Measurements from ENCODE around the gene PAWR. TPM values are rescaled to one million over a fixed set of nuclear protein-coding genes. Genes with fewer than 3 reads are reported as not detected.

The PAWR gene
- total RNA-seq, 1 experiment from 2014 or later, result 55.3 TPM

DNA sequence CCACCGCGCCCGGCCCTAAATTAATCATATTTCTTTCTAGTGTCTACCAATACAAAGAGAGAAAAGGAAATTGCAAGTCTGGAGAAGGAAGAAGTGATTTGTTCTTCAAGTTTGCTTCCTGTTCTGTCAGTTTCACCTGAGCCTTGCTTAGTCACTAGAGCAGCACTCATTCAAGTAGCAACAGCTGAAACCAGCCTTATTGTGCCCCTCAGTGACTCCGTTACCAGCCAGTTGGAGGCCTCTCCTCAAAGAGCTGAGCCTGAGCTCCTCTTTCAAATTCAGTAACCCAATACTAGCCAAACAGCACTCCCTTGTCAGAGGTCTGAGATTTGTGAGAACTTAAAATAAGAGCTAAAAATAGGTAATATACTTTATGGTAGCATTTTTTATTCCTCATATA is 17.4 kb downstream of the PAWR start:
- Histone ChIP-seq H3K9me3 (ENCODE audit: low read depth, low read length, poor library complexity, severe bottlenecking) (peaks cover 5% of the 10 kb centered on the region), H3K36me3 (ENCODE audit: insufficient read depth, low read length, poor library complexity, severe bottlenecking) (no peaks in the 10 kb centered on the region), H3K27me3 (replicated peaks; ENCODE audit: insufficient read depth, low read depth, low read length, poor library complexity) (no peaks in the 10 kb centered on the region), H3K4me1 (ENCODE audit: insufficient read depth, low read length, poor library complexity, severe bottlenecking) (no peaks in the 10 kb centered on the region), H3K4me3 (ENCODE audit: low read depth, low read length, poor library complexity, severe bottlenecking) (no peak overlapping the region), H3K27ac (ENCODE audit: low read depth, low read length, poor library complexity, severe bottlenecking) (no peak overlapping the region)
- intact Hi-C loops (cut with micrococcal nuclease; ENCODE audit: unreplicated experiment), result no loop called here
- DNase-seq (ENCODE audit: low spot score), result no peak
- CTCF ChIA-PET, result no interaction called here
- POLR2A ChIA-PET (ENCODE audit: low non-redundant PET), result no interaction called here
- BruUV-seq (replicated peaks), result no TSS peak
- TF ChIP-seq EZH2 (IDR thresholded peaks at IDR 0.05; ENCODE audit: borderline replicate concordance, low read depth, low read length, poor library complexity, severe bottlenecking) (no peak), CTCF (conservative IDR thresholded peaks at IDR 0.05; ENCODE audit: low read depth, low read length) (no peak)

DNA sequence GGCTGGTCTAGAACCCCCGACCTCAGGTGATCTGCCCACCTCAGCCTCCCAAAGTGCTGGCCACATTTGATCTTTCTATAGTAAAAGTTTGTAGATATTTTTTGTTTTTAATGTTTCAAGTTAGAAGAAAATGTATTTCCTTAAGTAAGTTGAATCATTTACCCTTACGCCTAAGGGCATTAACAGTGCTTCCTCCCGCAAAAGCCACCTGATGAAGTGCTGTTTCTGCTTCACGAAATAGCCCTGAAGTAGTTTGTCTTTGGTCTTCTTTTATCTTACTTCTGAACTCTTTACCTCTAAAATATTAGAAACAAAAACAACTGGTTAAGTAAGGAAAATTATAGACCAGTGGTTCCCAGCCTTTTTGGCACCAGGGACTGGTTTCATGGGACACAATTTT is 22.7 kb downstream of the PAWR start:
- POLR2A ChIA-PET (ENCODE audit: low non-redundant PET), result no interaction called here
- no peaks in the 10 kb centered on the region for H3K27me3 ChIP-seq (replicated peaks; ENCODE audit: insufficient read depth, low read depth, low read length, poor library complexity)
- no peak overlapping the region for H3K27ac ChIP-seq (ENCODE audit: low read depth, low read length, poor library complexity, severe bottlenecking)
- H3K4me3 ChIP-seq (ENCODE audit: low read depth, low read length, poor library complexity, severe bottlenecking), result no peak overlapping the region
- CTCF ChIA-PET, result no interaction called here
- TF ChIP-seq EZH2 (IDR thresholded peaks at IDR 0.05; ENCODE audit: borderline replicate concordance, low read depth, low read length, poor library complexity, severe bottlenecking), result no peak
- TF ChIP-seq CTCF (conservative IDR thresholded peaks at IDR 0.05; ENCODE audit: low read depth, low read length), result no peak
- intact Hi-C loops (cut with micrococcal nuclease; ENCODE audit: unreplicated experiment), result no loop called here
- no TSS peak for BruUV-seq (replicated peaks)
- H3K9me3 ChIP-seq (ENCODE audit: low read depth, low read length, poor library complexity, severe bottlenecking), result no peaks in the 10 kb centered on the region
- H3K36me3 ChIP-seq (ENCODE audit: insufficient read depth, low read length, poor library complexity, severe bottlenecking), result no peaks in the 10 kb centered on the region
- DNase-seq (ENCODE audit: low spot score), result no peak
- H3K4me1 ChIP-seq (ENCODE audit: insufficient read depth, low read length, poor library complexity, severe bottlenecking), result peaks cover 5% of the 10 kb centered on the region

DNA sequence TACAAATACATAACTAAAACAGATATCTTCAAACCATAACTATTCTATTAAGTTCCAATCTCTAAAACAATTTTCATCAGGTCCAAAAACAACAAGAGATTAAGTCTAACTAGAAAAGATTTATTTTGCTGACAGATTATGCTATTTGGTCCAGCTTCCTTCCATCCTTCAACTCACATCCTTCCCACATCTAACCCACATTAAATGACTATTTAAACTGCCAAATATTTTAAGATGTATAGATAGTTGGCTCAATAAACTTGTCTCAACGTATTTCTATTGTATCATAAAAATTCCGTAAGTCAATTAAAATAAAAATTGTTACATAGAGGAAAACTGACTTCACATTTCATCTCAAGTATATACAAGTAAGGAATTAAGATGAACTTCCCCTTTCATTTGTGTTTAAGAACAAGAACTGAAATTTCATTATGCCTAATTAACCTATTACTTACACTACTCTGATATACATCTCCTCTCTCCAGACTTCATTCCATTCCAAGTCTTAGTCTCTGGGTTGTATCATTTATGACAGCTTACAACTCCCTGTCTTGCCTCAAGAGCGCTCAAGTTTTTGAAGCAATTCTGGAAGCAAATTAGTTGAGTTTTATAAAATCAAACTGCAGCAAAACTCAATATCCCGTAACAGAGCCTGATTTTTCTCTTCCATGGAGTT is 25.4 kb downstream of the PAWR start:
- no peaks in the 10 kb centered on the region for H3K9me3 ChIP-seq (ENCODE audit: low read depth, low read length, poor library complexity, severe bottlenecking)
- DNase-seq (ENCODE audit: low spot score), result no peak
- intact Hi-C loops (cut with micrococcal nuclease; ENCODE audit: unreplicated experiment), result no loop called here
- peaks cover 5% of the 10 kb centered on the region for H3K4me1 ChIP-seq (ENCODE audit: insufficient read depth, low read length, poor library complexity, severe bottlenecking)
- ChIA-PET POLR2A (ENCODE audit: low non-redundant PET) (interaction anchor here (0.7 kb wide), 1 partner anchor 23 kb away, joined by 3 read pairs; no protein-coding TSS in a partner anchor), CTCF (interaction anchor here (0.6 kb wide), 1 partner anchor 23 kb away, joined by 5 read pairs; no protein-coding TSS in a partner anchor)
- no TSS peak for BruUV-seq (replicated peaks)
- TF ChIP-seq CTCF (conservative IDR thresholded peaks at IDR 0.05; ENCODE audit: low read depth, low read length) (no peak), EZH2 (IDR thresholded peaks at IDR 0.05; ENCODE audit: borderline replicate concordance, low read depth, low read length, poor library complexity, severe bottlenecking) (no peak)
- no peak overlapping the region for H3K4me3 ChIP-seq (ENCODE audit: low read depth, low read length, poor library complexity, severe bottlenecking)
- no peaks in the 10 kb centered on the region for H3K27me3 ChIP-seq (replicated peaks; ENCODE audit: insufficient read depth, low read depth, low read length, poor library complexity)
- no peaks in the 10 kb centered on the region for H3K36me3 ChIP-seq (ENCODE audit: insufficient read depth, low read length, poor library complexity, severe bottlenecking)
- no peak overlapping the region for H3K27ac ChIP-seq (ENCODE audit: low read depth, low read length, poor library complexity, severe bottlenecking)

All from A673 (cell line).